Uterus (tissue), 4 donors: Measurements from ENCODE around the gene SMAD6. TPM values are rescaled to one million over a fixed set of nuclear protein-coding genes. Genes with fewer than 3 reads are reported as not detected.

Experiments used
- DNase-seq, 2 donors: peaks; one replicate each; pipeline ENCODE4 v3.0.0-alpha.2; 2019 to 2020
- H3K27ac ChIP-seq, 2 donors: fragments of 200-600 bp; sonication (generic); 1 replicate in 1 of 2; 2 replicates in 1 of 2; pipeline ENCODE4 v1.5.1; 2016 to 2018
- H3K27me3 ChIP-seq, 2 donors: fragments of 200-600 bp; sonication (generic); one replicate each; pipeline ENCODE4 v1.5.1; 2018 to 2019; ENCODE audit warnings: control low read depth in 1 of 2
- H3K36me3 ChIP-seq, 2 donors: fragments of 200-600 bp; sonication (generic); one replicate each; pipeline ENCODE4 v1.5.1; 2019; ENCODE audit warnings: control low read depth in 1 of 2
- H3K4me1 ChIP-seq, 2 donors: fragments of 200-600 bp; sonication (generic); one replicate each; pipeline ENCODE4 v1.5.1; 2018 to 2019; ENCODE audit warnings: control low read depth in 1 of 2
- H3K4me3 ChIP-seq, 2 donors: fragments of 200-600 bp; sonication (generic); 1 replicate in 1 of 2; 2 replicates in 1 of 2; pipeline ENCODE4 v1.5.1; 2018 to 2019; ENCODE audit warnings: mild to moderate bottlenecking in 1 of 2
- H3K9me3 ChIP-seq, 2 donors: fragments of 200-600 bp; sonication (generic); one replicate each; pipeline ENCODE4 v1.5.1; 2019; ENCODE audit warnings: control low read depth in 1 of 2
- POLR2A ChIP-seq, 2 donors: fragments of 450-650 bp; IDR thresholded peaks; one replicate each; pipeline ENCODE4 v1.6.1; 2016; ENCODE audit warnings: antibody characterized with exemption in 2 of 2, mild to moderate bottlenecking in 1 of 2, moderate library complexity in 1 of 2
- intact Hi-C: fragments of 100-400 bp; cut with DNase I; formaldehyde crosslinking; loops from one replicate; pipeline ENCODE4 v1.15.1; 2023; ENCODE audit warnings: low total_unique reads
- total RNA-seq, 4 donors: library from RNA; depleted of rRNA in 3 of 4; stranded (reverse); fragments of >200 nt in 3 of 4; gene quantifications; one replicate each; pipeline versions ENCODE4 v1.1.0 to v1.2.4, GENCODE V29; 2014 to 2023
- TF ChIP-seq, protein P1 (sequence below), 4 experiments: fragments of 200-600 bp in 2 of 4; fragments of 450-650 bp in 2 of 4; sonication (generic) in 2 of 4; IDR thresholded peaks; one replicate each; pipeline ENCODE4 v1.5.1; 2016 to 2019; ENCODE audit warnings: antibody characterized with exemption in 4 of 4, mild to moderate bottlenecking in 2 of 4, moderate library complexity in 1 of 4
- donor health status: DM: yes; HTN: yes; CAD: no.

SMAD6 gene
- total RNA-seq, 4 donors from 2014 or later = 9.4 to 30.1 (median 19.1) TPM

GRCh38 chr15:66760968-66761725 lies 59.1 kb downstream of the SMAD6 start:
- intact Hi-C loops = no loop called here
- DNase-seq = no peak
- no peak overlapping the region for H3K4me3 ChIP-seq
- H3K36me3 ChIP-seq = no peaks in the 10 kb centered on the region
- H3K4me1 ChIP-seq = peaks cover 0 to 25% of the 10 kb centered on the region in 2 donors
- no peak for TF ChIP-seq POLR2A (IDR thresholded peaks at IDR 0.05)
- TF ChIP-seq, protein P1, sequence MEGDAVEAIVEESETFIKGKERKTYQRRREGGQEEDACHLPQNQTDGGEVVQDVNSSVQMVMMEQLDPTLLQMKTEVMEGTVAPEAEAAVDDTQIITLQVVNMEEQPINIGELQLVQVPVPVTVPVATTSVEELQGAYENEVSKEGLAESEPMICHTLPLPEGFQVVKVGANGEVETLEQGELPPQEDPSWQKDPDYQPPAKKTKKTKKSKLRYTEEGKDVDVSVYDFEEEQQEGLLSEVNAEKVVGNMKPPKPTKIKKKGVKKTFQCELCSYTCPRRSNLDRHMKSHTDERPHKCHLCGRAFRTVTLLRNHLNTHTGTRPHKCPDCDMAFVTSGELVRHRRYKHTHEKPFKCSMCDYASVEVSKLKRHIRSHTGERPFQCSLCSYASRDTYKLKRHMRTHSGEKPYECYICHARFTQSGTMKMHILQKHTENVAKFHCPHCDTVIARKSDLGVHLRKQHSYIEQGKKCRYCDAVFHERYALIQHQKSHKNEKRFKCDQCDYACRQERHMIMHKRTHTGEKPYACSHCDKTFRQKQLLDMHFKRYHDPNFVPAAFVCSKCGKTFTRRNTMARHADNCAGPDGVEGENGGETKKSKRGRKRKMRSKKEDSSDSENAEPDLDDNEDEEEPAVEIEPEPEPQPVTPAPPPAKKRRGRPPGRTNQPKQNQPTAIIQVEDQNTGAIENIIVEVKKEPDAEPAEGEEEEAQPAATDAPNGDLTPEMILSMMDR (IDR thresholded peaks at IDR 0.05) = no peak
- H3K27ac ChIP-seq = peak overlapping the region; percentile 66 to 79
- no peaks in the 10 kb centered on the region for H3K27me3 ChIP-seq
- no peaks in the 10 kb centered on the region for H3K9me3 ChIP-seq

GRCh38 chr15:66761726-66762595 lies 59.9 kb downstream of the SMAD6 start:
- Histone ChIP-seq H3K4me3 (no peak overlapping the region), H3K27me3 (no peaks in the 10 kb centered on the region), H3K4me1 (peaks cover 0 to 25% of the 10 kb centered on the region in 2 donors), H3K9me3 (no peaks in the 10 kb centered on the region), H3K36me3 (no peaks in the 10 kb centered on the region), H3K27ac (peak overlapping the region; percentile 66 to 79)
- no peak for TF ChIP-seq POLR2A (IDR thresholded peaks at IDR 0.05)
- TF ChIP-seq, protein P1 (IDR thresholded peaks at IDR 0.05) = no peak
- no peak for DNase-seq
- intact Hi-C loops = no loop called here

GRCh38 chr15:66763186-66764071 lies 61.4 kb downstream of the SMAD6 start:
- intact Hi-C loops = no loop called here
- TF ChIP-seq POLR2A (IDR thresholded peaks at IDR 0.05) = no peak
- TF ChIP-seq, protein P1 (IDR thresholded peaks at IDR 0.05) = no peak
- Histone ChIP-seq H3K9me3 (no peaks in the 10 kb centered on the region), H3K27ac (peak overlapping the region; percentile 66 to 79), H3K4me1 (peaks cover 0 to 25% of the 10 kb centered on the region in 2 donors), H3K27me3 (no peaks in the 10 kb centered on the region), H3K4me3 (no peak overlapping the region), H3K36me3 (no peaks in the 10 kb centered on the region)
- peak; percentile 66 to 72 for DNase-seq

DNA sequence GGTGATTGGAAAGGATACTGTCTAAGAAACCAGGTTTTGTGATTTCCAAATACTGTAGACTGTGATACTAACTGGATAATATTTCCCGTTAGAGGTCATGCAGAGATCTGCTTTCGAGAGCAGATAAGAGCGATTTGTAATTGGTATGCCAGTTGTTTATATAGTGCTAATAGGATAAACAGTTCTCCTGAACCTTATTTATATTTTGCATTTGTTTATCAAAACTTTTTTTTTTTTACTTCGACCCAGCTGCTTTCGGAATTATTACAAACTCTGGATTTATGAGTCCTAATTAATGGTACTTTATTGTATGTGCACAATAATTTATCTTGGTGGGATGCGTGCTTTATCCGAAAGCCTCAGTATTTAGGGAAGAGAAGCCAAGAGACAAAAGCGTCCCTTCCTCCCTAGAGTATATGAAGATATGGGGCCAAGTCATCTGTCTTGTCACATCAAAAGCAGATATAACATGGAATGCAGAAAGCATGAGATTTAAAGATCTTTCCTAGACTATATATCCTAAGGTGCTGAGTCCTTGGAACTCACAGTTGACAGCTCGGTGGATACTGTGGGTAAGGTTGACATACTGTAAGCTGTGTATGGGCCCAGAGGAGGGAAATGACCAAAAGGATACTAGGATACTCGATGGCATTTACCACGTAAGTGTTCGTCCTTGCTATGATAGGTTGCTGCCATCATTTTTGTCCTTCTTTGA lies 62.2 kb downstream of the SMAD6 start:
- Histone ChIP-seq H3K4me3 (no peak overlapping the region), H3K27me3 (no peaks in the 10 kb centered on the region), H3K9me3 (no peaks in the 10 kb centered on the region), H3K36me3 (no peaks in the 10 kb centered on the region), H3K4me1 (peaks cover 0 to 25% of the 10 kb centered on the region in 2 donors), H3K27ac (peak overlapping the region; percentile 66 to 79)
- TF ChIP-seq, protein P1 (IDR thresholded peaks at IDR 0.05) = no peak
- no peak for TF ChIP-seq POLR2A (IDR thresholded peaks at IDR 0.05)
- intact Hi-C loops = no loop called here
- DNase-seq = no peak
